T-cell (primary cell): Measurements from ENCODE around the gene CYRIA. TPM values are rescaled to one million over a fixed set of nuclear protein-coding genes. Genes with fewer than 3 reads are reported as not detected.

Experiments used
- ATAC-seq, 4 experiments: fragments of 200-7000 bp in 3 of 4; fragments of 150-1000 bp in 1 of 4; cut with Tn5 transposase; replicated peaks in 1 of 4; 1 replicate in 3 of 4; 2 replicates in 1 of 4; pipeline ENCODE4 v1.10.0; 2021; ENCODE audit warnings: moderate library complexity in 3 of 4, mild to moderate bottlenecking in 2 of 4, moderate number of reproducible peaks in 1 of 4
- CTCF ChIA-PET, 2 donors: fragments of 300-600 bp; sonication (Branson Sonifier 250); formaldehyde crosslinking; loops; one replicate each; lab custom pipeline; 2022; ENCODE audit warnings: antibody characterized with exemption in 2 of 2; lab: Charles Lee
- POLR2A ChIA-PET, 2 donors: fragments of 300-600 bp; sonication (Branson Sonifier 250); formaldehyde crosslinking; loops; one replicate each; lab custom pipeline; 2022; ENCODE audit warnings: antibody characterized with exemption in 2 of 2; lab: Charles Lee
- DNase-seq, 35 experiments: peaks; one replicate each; pipeline versions ENCODE4 v3.0.0 to v3.0.0-alpha.2; 2013 to 2023
- H3K27ac ChIP-seq: one replicate; pipeline ENCODE4 v1.5.1; 2013; ENCODE audit warnings: low read length
- H3K27me3 ChIP-seq, 2 experiments: replicated peaks in 1 of 2; 1 replicate in 1 of 2; 2 replicates in 1 of 2; pipeline versions ENCODE4 v1.6.1 to v1.7.0; 2013; ENCODE audit warnings: low read length in 1 of 2, mixed read lengths in 1 of 2; ENCODE audit not compliant: control insufficient read depth in 2 of 2, insufficient read depth in 2 of 2; ENCODE audit errors: extremely low read depth in 1 of 2
- H3K36me3 ChIP-seq, 2 donors: 1 replicate in 1 of 2; 2 replicates in 1 of 2; pipeline versions ENCODE4 v1.6.1 to v1.7.0; 2013; ENCODE audit warnings: low read length in 1 of 2; ENCODE audit not compliant: control insufficient read depth in 2 of 2, insufficient read depth in 1 of 2; ENCODE audit errors: extremely low read depth in 1 of 2
- H3K4me1 ChIP-seq, 2 experiments: 1 replicate in 1 of 2; 2 replicates in 1 of 2; pipeline versions ENCODE4 v1.6.1 to v1.7.0; 2013; ENCODE audit warnings: low read length in 2 of 2, mixed read lengths in 1 of 2; ENCODE audit not compliant: insufficient read depth in 2 of 2, control insufficient read depth in 1 of 2; ENCODE audit errors: extremely low read depth in 1 of 2
- H3K4me3 ChIP-seq, 2 donors: 1 replicate in 1 of 2; 2 replicates in 1 of 2; pipeline versions ENCODE4 v1.5.1 to v1.7.0; 2013; ENCODE audit warnings: mild to moderate bottlenecking in 2 of 2, low read length in 1 of 2, moderate library complexity in 1 of 2; ENCODE audit not compliant: control insufficient read depth in 1 of 2; ENCODE audit errors: extremely low read depth in 1 of 2
- H3K9me3 ChIP-seq: 2 replicates; pipeline ENCODE4 v1.7.0; 2013
- H3K27ac Mint-ChIP-seq, 2 donors: one replicate each; pipeline ENCODE4 v1.8.0; 2020 to 2021; ENCODE audit warnings: mild to moderate bottlenecking in 2 of 2, mixed read lengths in 2 of 2
- H3K27me3 Mint-ChIP-seq, 2 donors: one replicate each; pipeline ENCODE4 v1.8.0; 2021 to 2022; ENCODE audit warnings: mixed read lengths in 2 of 2
- H3K36me3 Mint-ChIP-seq: one replicate; pipeline ENCODE4 v1.8.0; 2021; ENCODE audit warnings: mixed read lengths
- H3K4me1 Mint-ChIP-seq, 3 donors: one replicate each; pipeline ENCODE4 v1.8.0; 2020 to 2022; ENCODE audit warnings: mixed read lengths in 3 of 3, mild to moderate bottlenecking in 1 of 3
- H3K4me3 Mint-ChIP-seq, 3 donors: one replicate each; pipeline ENCODE4 v1.8.0; 2020 to 2022; ENCODE audit warnings: mild to moderate bottlenecking in 3 of 3, mixed read lengths in 3 of 3, moderate library complexity in 3 of 3
- H3K9me3 Mint-ChIP-seq, 3 donors: one replicate each; pipeline ENCODE4 v1.8.0; 2020 to 2022; ENCODE audit warnings: mixed read lengths in 3 of 3
- WGBS: methylation state at CpG from one replicate; pipeline ENCODE4 v1.1.5; 2013; ENCODE audit warnings: missing lambda C conversion rate; ENCODE audit not compliant: insufficient coverage; 5-methylcytosine and 5-hydroxymethylcytosine counted together
- total RNA-seq, 35 experiments: library from RNA in 6 of 35; stranded (reverse) in 6 of 35; fragments of 120-200 nt in 1 of 35; gene quantifications; one replicate each; pipeline versions ENCODE4 v1.2.1 to v1.2.4 and lab custom pipeline; 2013 to 2026

The CYRIA gene
- total RNA-seq, 5 donors from 2014 or later (not counting 1 experiment from before 2014, with no cell fraction given), result 1.8 to 3.5 (median 2.8) TPM

- Histone ChIP-seq H3K4me1 (no peaks in the 10 kb centered on the region), H3K27ac (no peak overlapping the region), H3K27me3 (peaks cover 0 to 2% of the 10 kb centered on the region in 2 experiments), H3K9me3 (no peaks in the 10 kb centered on the region), H3K4me3 (no peak overlapping the region), H3K36me3 (no peaks in the 10 kb centered on the region)
- no peak overlapping the region for H3K4me3 Mint-ChIP-seq
- ATAC-seq, result no peak
- no peaks in the 10 kb centered on the region for H3K36me3 Mint-ChIP-seq
- DNase-seq, result no peak
- no peak overlapping the region for H3K27ac Mint-ChIP-seq
- H3K27me3 Mint-ChIP-seq, result peaks cover 12 to 17% of the 10 kb centered on the region in 2 donors
- WGBS, result no CpG with 5 or more reads among the region's 7 CpGs
- CTCF ChIA-PET, result no interaction called here
- H3K9me3 Mint-ChIP-seq, result peaks cover 0 to 2% (median 0%) of the 10 kb centered on the region in 3 donors
- H3K4me1 Mint-ChIP-seq, result no peaks in the 10 kb centered on the region
- POLR2A ChIA-PET, result no interaction called here
These were observed 19.2 kb upstream of the CYRIA start for GRCh38 chr2:16684676-16685339.

DNA sequence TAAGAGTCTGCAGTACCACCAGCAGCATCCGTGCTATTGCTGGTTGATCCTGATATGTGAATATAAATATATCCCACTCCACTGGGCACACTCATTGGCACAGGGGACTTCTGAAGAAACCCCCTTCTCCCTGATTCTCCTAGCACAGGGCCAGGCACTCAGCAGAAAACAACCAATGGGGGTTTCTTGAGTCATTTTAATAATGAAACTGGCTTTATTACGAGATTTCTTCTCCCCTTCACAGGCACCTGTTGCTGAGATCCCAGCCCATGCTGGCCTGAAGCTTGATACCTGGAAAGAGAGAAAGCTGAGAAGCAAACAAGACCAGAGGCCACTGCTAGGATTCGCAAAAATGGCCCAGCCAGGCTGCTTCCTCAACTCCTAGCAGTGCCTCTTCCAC is 17.9 kb upstream of the CYRIA start:
- ChIA-PET CTCF (no interaction called here), POLR2A (no interaction called here)
- no peak for DNase-seq
- Histone ChIP-seq H3K4me1 (no peaks in the 10 kb centered on the region), H3K9me3 (no peaks in the 10 kb centered on the region), H3K27me3 (peaks cover 0 to 2% of the 10 kb centered on the region in 2 experiments), H3K4me3 (no peak overlapping the region), H3K27ac (no peak overlapping the region), H3K36me3 (no peaks in the 10 kb centered on the region)
- WGBS, result 63% methylated on average over 1 of the region's 3 CpGs
- peaks cover 12 to 17% of the 10 kb centered on the region in 2 donors for H3K27me3 Mint-ChIP-seq
- no peak overlapping the region for H3K4me3 Mint-ChIP-seq
- H3K36me3 Mint-ChIP-seq, result no peaks in the 10 kb centered on the region
- no peak overlapping the region for H3K27ac Mint-ChIP-seq
- H3K9me3 Mint-ChIP-seq, result peaks cover 0 to 2% (median 0%) of the 10 kb centered on the region in 3 donors
- H3K4me1 Mint-ChIP-seq, result no peaks in the 10 kb centered on the region
- ATAC-seq, result no peak

GRCh38 chr2:16682431-16683118 is 16.9 kb upstream of the CYRIA start:
- H3K36me3 Mint-ChIP-seq, result no peaks in the 10 kb centered on the region
- H3K9me3 Mint-ChIP-seq, result peaks cover 0 to 9% (median 8%) of the 10 kb centered on the region in 3 donors
- peaks cover 10 to 12% of the 10 kb centered on the region in 2 donors for H3K27me3 Mint-ChIP-seq

GRCh38 chr2:16680781-16681180 is 15.1 kb upstream of the CYRIA start:
- H3K27me3 ChIP-seq, result peaks cover 0 to 2% of the 10 kb centered on the region in 2 experiments
- no peaks in the 10 kb centered on the region for H3K9me3 ChIP-seq
- no peak overlapping the region for H3K4me3 ChIP-seq
- POLR2A ChIA-PET, result no interaction called here
- peaks cover 14 to 16% of the 10 kb centered on the region in 2 donors for H3K27me3 Mint-ChIP-seq
- no peaks in the 10 kb centered on the region for H3K4me1 Mint-ChIP-seq
- H3K27ac Mint-ChIP-seq, result no peak overlapping the region
- CTCF ChIA-PET, result interaction anchor here in 1 of 2 donors (0.6 kb wide), 1 partner anchor 24 kb away, joined by 4 read pairs; no protein-coding TSS in a partner anchor
- no peak overlapping the region for H3K27ac ChIP-seq
- DNase-seq, result no peak
- no peak overlapping the region for H3K4me3 Mint-ChIP-seq
- ATAC-seq, result no peak
- H3K4me1 ChIP-seq, result no peaks in the 10 kb centered on the region
- 71% methylated on average over 3 of the region's 5 CpGs for WGBS
- no peaks in the 10 kb centered on the region for H3K36me3 ChIP-seq
- no peaks in the 10 kb centered on the region for H3K36me3 Mint-ChIP-seq
- peaks cover 0 to 9% (median 8%) of the 10 kb centered on the region in 3 donors for H3K9me3 Mint-ChIP-seq

More at GRCh38 chr2:16682431-16683118, 16.9 kb upstream of the CYRIA start:
- H3K4me3 ChIP-seq, result no peak overlapping the region
- Mint-ChIP-seq H3K27ac (no peak overlapping the region), H3K4me3 (no peak overlapping the region), H3K4me1 (no peaks in the 10 kb centered on the region)
- ChIA-PET POLR2A (no interaction called here), CTCF (no interaction called here)
- H3K36me3 ChIP-seq, result no peaks in the 10 kb centered on the region
- WGBS, result 76% methylated on average over 9 of the region's 9 CpGs
- no peaks in the 10 kb centered on the region for H3K9me3 ChIP-seq
- H3K27me3 ChIP-seq, result peaks cover 0 to 2% of the 10 kb centered on the region in 2 experiments
- H3K4me1 ChIP-seq, result no peaks in the 10 kb centered on the region
- no peak for DNase-seq
- no peak for ATAC-seq
- no peak overlapping the region for H3K27ac ChIP-seq

GRCh38 chr2:16680304-16680703 is 14.7 kb upstream of the CYRIA start:
- WGBS, result no CpG with 5 or more reads among the region's 1 CpG
- H3K27me3 ChIP-seq, result peaks cover 0 to 2% of the 10 kb centered on the region in 2 experiments
- H3K27me3 Mint-ChIP-seq, result peaks cover 14 to 17% of the 10 kb centered on the region in 2 donors
- no peak overlapping the region for H3K4me3 Mint-ChIP-seq
- no peaks in the 10 kb centered on the region for H3K9me3 ChIP-seq
- no peaks in the 10 kb centered on the region for H3K4me1 Mint-ChIP-seq
- H3K4me1 ChIP-seq, result no peaks in the 10 kb centered on the region
- DNase-seq, result no peak
- peaks cover 0 to 9% (median 8%) of the 10 kb centered on the region in 3 donors for H3K9me3 Mint-ChIP-seq
- CTCF ChIA-PET, result no interaction called here
- H3K27ac Mint-ChIP-seq, result no peak overlapping the region
- H3K36me3 Mint-ChIP-seq, result no peaks in the 10 kb centered on the region
- H3K4me3 ChIP-seq, result no peak overlapping the region
- POLR2A ChIA-PET, result interaction anchor here in 1 of 2 donors (0.6 kb wide), 1 partner anchor 58 kb away, joined by 3 read pairs; no protein-coding TSS in a partner anchor
- H3K27ac ChIP-seq, result no peak overlapping the region
- no peak for ATAC-seq
- H3K36me3 ChIP-seq, result no peaks in the 10 kb centered on the region

- H3K9me3 ChIP-seq, result no peaks in the 10 kb centered on the region
- Mint-ChIP-seq H3K4me3 (no peak overlapping the region), H3K9me3 (peaks cover 0 to 9% (median 8%) of the 10 kb centered on the region in 3 donors), H3K36me3 (no peaks in the 10 kb centered on the region), H3K4me1 (no peaks in the 10 kb centered on the region), H3K27me3 (peaks cover 12 to 22% of the 10 kb centered on the region in 2 donors), H3K27ac (no peak overlapping the region)
- H3K4me3 ChIP-seq, result no peak overlapping the region
- CTCF ChIA-PET, result interaction anchor here (0.6 to 0.8 kb wide), 2 partner anchors 10 to 63 kb away, joined by 3 to 4 read pairs; no protein-coding TSS in a partner anchor
- H3K36me3 ChIP-seq, result no peaks in the 10 kb centered on the region
- no peak for ATAC-seq
- peaks cover 0 to 2% of the 10 kb centered on the region in 2 experiments for H3K27me3 ChIP-seq
- WGBS, result 80% methylated on average over 1 of the region's 4 CpGs
- DNase-seq, result no peak
- no peak overlapping the region for H3K27ac ChIP-seq
- H3K4me1 ChIP-seq, result no peaks in the 10 kb centered on the region
- POLR2A ChIA-PET, result no interaction called here
These were observed 13.3 kb upstream of the CYRIA start for GRCh38 chr2:16678964-16679363.
